KG1 (cell line): ENCODE data around the gene MGLL.

Experiments used
- DNase-seq: peaks from one replicate; lab custom pipeline; 2025; lab: John Stamatoyannopoulos, UW

MGLL gene

DNA sequence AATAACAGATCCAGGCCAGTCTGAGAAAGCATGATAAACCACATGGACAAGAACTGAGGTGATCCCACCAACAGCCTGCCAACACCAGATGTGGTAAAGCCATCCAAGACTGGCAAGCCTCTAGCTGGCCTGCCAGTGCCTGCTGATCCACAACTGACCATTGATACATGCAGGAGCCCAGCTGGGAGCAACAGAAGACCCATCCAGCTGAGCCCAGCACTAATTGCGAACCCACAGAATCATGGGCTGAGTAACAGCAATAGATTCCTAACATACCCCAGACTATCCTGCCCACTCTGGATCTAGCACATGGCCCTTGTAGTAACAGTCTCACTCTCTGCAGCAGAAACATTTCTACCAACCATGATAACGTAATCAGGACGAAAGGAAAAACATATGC lies 10.6 kb downstream of the MGLL start:
- DNase-seq: no peak

DNA sequence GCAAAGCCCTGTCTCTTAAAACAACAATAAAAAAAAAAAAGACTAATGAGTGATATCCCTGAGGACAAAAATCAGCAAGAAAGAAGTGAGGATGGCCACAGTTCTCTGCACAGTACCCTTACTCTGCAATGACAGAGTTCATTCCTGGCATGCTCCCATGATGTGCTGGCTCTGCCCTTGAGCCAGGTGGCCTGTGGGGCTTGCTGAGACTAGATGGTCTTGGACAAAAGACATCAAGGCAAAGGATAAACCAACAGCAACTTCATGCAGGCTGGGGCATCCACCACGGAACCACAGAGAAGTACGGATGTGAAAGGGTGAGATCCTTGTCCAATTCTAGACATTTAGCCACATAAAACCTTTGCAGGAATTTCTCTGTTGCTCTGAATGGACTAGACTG lies 12.7 kb downstream of the MGLL start:
- no peak for DNase-seq

DNA sequence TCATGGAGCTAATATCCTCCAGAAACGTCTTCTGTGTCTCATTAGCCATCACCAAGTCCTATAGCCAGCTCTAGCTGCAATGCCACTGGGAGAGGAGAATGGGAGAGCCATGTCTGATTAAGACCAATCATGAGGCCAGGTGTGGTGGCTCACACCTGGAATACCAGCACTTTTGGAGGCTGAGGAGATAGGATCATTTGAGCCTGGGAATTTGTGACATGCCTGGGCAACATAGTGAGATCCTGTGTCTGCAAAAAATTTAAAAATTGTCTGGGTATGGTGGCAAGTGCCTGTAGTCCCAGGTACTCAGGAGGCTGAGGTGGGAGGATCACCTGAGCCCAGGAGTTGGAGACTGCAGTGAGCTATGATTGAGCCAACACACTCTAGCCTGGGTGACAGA lies 13.1 kb downstream of the MGLL start:
- no peak for DNase-seq

DNA sequence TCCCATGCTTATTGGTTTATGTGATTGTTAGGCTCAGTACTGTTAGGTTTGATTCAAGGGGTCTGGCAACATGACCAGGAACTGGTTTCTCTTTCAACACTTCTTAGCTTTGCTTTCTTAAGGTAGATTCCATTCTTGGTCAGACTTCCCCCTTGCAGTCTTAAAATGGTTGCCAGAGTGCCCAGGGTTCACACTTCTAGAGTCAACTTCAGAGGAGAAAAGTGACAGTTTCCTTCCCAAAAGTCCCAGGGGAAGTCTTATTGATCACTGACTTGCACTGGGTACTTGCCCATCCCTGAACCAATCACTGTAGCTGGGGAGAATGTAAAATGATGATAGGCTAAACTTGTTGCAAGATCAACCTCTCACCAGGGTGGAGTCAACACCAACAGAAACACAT lies 14.1 kb downstream of the MGLL start:
- no peak for DNase-seq

DNA sequence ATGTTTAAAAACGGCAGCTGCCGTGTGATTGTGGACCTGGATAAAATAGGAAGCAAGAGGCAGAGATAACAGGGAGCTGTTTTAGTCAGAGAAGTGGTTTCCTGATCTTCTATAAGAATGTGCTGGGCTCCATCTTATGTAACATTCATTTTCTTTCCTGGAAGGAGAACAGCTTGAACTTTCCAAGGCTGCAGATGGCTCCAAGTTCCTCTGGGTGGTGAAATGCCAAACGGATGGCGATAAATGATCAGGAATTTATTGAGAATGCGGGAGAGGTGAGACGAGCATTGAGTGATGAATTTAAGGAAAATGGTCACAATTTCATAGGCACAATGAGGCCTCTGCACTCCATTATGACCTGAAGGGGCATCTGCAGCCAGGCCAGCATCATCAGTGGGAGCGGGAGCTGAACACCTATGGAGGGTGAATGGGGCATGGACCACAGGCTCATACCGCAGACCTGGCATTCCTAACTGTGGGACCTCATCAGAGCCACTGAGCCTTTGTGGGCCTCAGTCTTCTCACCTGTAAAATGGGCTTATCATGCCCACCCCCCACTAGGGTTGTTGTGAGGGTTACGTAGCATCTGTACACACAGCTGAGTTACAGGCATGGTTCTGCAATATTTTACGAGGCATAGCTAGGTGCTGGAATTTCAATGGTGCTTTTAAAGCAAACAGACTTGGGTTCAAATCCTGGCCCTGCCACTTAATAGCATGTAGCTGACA lies 17.1 kb downstream of the MGLL start:
- no peak for DNase-seq

DNA sequence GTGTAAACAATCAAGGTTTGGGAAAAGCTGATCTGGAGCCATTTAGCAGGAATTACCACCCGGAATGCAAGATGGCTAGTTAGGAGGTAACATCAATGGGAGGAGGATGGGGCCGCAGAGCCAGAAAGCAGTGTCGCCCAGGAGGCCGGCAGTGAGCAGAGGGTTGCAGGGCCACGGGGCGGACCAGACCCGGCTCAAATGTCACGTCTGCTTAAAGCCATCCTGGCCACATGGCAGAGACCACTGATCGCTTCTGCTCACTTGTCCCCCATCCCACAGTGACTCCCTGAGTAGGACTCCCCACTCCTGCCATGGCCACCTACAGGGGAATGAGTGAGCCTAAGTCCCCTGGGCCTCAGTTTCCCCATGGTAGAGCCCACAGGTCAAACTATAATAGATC lies 18.2 kb downstream of the MGLL start:
- DNase-seq: no peak

DNA sequence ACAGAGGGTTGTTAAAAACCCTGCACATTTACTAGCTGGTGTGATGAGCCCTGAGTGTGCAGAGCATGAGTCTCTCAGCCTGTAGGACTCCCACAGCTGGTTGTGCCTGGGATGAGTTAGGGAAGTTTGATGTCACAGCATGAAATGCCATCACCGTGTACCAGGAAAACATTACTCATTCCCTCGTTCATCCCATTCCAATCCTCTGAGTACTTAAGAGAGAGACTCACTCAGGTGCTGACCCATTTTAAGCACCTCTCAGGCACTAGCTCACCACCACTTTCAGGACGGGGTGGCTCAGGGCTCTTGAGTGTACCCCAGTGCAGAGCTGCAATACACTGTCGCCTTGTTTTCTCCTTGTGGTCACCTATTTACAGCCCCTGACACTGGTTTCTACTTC lies 18.7 kb downstream of the MGLL start:
- no peak for DNase-seq

DNA sequence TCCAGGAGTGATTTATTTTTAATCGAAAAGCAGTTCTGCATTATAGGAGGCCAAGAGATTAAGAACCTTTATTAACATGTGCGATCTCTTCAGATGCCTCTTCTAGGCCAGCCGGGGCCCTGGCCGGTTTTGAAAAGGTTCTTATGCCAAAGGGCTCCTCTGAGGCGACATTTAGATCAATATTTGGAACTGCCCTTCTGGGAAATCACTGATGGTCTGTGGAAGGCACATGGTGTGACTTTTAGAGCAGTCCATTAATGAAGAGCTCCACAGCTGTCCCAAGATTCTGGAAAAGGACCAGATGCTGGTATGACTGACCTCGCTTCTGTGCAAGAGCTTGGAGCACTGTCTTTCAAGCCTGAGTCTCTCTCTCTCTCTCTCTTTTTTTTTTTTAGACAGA lies 19.7 kb downstream of the MGLL start:
- no peak for DNase-seq

DNA sequence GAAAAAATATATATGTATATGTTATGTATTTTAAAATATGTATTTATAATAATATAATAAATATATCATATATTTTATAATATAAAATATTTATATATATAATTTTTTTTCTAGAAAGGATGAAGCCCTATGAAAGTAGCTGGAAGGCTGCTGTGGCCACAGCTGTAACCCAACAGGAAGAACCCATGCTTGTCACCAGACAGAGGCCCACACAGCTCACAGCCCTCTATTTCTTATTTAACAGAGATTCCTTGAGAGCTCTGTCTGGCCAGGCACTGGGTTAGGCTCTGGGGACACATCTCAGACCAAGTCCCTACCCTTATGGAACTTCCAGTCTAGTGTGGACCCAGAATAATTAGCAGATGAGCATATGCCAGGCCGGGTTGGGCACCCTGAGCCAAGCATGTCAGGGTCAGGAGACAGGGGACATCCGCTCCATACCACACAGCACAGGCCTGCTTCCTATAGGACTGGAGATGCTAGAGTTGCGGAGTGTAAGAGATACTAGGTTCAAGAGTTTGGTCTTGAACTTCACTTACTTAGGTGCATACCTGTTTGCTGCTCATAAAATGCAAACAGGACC lies 20.5 kb downstream of the MGLL start:
- DNase-seq: no peak

DNA sequence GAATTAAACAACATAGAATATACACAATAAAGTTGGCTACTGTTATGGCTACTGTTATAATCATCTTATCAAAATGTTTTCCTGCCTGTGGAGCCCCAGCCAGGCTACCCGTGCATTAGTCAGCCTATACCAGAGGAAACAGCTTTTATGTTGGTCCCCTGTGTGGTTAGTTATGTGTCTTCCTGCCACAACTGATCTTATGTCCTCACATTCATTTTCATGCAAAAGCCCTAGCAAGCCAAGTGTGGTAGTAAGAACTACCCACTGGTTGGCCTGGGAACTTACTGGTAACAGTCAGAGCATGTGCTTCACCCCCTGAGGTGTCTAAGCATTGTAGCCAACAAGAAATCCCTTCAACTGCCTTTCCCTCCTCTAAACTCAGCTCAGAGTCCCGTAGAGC lies 21.8 kb downstream of the MGLL start:
- DNase-seq: peak; percentile 88

DNA sequence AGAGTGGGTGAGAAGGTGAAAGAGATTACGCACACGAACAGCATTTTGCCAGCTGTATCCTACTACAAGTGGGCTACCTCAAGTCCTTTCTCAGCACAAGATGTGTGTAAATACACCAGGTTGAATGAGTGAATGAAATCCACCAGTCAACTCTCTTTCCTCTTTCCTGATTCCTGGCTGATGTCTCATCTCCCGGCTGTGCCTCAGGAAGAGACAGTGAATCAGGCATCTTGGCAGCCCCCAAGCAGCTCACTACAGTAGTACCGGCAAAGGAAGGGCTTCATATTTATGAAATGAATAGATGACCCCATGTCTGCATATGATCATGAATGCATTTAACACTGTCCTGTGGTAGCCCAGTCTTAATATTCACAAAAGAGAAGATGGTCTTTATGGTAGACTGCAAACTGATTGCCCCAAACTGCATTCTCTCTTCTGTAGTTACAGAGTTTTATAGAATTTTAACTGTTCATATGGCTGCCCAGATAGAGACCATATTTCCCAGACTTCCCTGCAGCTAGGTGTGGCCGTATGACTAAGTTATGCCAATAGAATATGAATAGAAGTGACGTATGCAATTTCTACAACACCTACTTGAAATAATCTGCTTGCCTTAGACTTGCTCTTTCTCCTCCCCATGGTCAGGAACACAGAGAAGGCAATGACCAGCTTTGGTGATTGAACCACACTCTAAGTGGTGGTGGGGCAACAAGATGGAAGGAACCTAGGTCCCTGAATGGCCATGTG lies 22.7 kb downstream of the MGLL start:
- no peak for DNase-seq

DNA sequence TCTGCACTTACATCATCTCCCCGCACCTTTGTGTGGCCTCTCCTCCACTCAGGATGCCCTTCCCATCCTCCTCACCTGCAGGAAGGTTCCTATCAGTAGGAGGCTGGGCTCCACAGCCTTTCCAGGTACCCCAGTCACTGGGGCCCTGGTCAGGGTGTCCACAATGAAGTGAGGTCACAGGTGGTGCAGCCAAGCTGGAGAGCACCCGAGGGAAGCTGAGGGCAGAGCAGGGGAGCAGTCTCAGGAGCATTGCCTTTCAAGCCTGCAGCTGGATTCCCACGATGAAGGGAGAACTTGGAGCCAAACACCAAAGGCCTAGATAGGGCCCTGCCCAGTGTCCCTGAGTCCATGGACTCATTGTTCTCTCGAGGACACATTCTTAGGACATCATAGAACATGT lies 23.6 kb downstream of the MGLL start:
- no peak for DNase-seq

DNA sequence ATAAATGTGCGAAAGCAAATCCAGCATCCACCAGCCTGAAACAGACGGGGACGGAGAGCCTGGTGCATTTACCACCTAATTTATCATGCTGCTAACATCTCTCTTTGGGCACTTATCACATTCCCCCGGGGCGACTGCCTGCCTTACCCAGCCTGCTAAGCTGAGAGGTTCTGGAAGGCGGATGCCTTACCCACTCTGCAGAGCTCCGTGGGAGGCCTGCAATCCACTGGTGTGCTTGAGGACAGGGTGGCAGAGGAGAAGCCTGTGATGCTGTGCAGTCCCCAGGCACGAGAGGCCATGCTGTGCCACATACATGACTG lies 25.5 kb downstream of the MGLL start:
- DNase-seq: no peak

DNA sequence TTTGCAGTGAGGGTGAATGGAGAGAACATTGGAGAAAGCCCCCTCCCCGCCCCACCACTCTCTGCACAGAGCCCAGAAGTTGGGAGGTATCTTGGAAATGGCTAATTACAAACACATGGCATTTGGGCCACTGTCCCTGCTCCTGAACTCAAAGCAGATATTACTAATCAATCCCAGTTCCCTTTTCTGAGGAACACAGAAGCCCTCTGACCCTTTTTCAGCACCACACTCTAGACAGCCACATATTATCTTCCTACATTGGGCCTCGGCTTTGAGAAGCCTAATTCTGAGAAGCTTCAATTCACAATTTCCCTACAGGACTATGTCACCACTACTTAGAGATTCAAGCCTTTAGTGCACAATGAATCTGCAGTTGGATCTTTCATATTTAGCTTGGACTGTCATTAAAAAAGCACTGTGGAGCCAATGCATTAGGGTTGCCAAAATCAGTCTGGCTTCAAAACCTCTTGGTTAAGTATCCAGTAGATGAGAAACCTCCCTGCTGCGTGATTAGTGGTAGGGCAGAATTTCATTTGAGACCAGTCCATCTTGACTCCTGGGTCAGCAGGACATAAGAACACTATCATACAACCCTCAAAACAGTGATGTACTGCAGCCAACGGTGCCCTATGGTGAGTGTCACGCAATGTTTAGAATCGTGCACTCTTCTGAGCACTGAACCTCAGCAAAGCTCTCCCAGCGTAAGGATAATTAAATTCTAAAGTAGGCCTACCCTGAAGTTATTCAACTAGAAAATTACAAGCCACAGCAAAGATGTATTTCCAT lies 26.1 kb downstream of the MGLL start:
- no peak for DNase-seq

DNA sequence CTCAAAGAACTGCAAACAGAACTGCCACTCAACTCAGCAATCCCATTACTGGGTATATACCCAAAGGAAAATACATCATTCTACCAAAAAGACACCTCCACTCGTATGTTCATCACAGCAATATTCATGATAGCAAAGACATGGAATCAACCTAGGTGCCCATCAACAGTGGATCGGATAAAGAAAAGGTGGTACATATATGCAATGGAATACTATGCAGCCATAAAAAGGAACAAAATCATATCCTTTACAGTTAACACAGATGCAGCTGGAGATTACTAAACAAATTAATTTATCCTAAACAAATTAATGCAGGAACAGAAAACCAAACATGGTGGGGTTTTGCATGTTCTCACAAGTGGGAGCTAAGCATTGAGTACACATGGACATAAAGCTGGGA lies 27.3 kb downstream of the MGLL start:
- no peak for DNase-seq

DNA sequence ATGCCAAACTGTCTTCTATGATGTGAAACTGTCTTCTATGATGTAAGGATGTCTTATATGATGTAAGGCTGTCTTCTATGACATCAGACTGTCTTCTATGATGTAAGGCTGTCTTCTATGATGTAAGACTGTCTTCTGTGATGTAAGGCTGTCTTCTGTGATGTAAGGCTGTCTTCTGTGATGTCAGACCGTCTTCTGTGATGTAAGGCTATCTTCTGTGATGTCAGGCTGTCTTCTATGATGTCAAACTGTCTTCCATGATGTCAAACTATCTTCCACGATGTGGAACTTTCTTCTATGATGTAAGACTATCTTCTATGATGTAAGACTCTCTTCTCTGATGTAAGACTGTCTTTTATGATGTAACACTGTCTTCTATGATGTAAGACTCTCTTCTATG lies 27.9 kb downstream of the MGLL start:
- no peak for DNase-seq

DNA sequence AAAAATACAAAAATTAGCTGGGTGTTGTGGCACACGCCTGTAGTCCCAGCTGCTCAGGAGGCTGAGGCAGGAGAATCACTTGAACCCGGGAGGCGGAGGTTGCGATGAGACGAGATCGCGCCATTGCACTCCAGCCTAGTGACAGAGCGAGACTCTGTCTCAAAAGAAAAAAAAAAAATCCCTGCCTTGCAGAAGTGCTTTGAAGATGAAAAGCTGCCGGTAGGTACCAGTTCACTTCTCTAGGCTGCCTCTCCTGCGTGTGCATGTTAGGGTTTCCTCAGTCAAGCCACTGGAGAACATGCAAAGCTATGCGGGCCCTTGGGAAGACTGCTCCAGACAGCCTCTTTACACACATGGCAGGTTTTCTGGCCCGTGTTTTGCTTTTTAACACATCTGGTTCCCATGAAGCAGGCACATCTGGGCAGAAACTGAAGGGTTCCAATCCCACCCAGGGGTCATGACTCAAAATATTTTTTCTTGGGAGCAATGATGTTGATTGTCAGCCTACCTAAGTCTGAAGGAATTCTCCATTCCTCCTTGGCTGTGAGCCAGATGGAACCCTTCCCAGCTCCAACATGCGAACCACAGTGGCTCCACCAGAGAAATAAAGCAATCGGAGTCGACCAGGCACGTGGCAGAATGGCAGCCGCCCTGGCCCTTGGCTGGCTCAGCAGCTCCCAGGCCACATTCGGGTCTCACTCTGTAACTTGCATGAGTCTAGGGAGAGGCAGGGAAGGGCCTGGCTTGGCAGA lies 29.6 kb downstream of the MGLL start:
- no peak for DNase-seq

DNA sequence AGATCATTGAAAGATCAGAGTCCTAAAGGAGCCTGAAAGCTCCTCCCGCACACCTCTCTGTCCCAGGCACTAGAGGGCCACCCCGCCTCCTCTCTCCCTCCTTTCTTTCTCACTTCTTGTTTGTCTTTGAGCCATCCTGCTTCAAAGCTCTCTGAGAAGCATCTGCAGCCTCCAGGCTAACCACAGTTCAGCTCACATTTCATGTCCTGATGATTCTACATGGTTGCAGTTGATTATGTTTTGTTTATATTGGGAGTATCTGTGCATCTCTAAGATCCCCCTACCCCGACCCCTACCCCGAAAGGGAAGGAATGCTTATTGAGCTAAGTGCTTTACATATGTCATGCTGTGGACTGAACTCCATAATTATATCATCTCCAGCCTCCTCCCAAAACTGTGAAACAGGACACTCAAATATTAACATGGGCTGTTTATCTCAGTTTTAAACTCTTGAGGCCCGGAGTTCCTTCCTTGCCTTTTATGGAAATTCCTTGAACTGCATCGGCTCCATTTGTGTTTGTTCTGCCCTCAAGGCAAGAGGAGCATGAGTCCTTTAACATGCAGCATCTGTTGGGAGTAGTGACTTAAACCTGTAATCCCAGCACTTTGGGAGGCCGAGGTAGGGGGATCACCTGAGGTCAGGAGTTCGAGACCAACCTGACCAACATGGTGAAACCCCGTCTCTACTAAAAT lies 30.9 kb downstream of the MGLL start:
- DNase-seq: no peak

DNA sequence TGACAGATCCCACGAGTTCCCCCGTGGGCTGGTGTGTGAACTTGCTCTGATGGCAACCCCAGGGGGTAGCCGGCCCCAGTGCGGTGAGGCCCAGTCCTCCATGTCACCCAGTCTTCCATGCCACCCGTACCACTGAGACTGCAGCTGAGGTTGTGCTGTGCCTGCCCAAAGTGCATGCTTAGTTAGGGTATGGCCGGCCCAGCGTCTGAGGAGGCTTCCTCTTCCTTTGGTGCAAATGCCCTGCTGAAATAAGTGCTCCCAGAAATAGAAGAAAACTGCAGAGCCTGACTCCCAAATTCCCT lies 31.5 kb downstream of the MGLL start:
- DNase-seq: no peak

DNA sequence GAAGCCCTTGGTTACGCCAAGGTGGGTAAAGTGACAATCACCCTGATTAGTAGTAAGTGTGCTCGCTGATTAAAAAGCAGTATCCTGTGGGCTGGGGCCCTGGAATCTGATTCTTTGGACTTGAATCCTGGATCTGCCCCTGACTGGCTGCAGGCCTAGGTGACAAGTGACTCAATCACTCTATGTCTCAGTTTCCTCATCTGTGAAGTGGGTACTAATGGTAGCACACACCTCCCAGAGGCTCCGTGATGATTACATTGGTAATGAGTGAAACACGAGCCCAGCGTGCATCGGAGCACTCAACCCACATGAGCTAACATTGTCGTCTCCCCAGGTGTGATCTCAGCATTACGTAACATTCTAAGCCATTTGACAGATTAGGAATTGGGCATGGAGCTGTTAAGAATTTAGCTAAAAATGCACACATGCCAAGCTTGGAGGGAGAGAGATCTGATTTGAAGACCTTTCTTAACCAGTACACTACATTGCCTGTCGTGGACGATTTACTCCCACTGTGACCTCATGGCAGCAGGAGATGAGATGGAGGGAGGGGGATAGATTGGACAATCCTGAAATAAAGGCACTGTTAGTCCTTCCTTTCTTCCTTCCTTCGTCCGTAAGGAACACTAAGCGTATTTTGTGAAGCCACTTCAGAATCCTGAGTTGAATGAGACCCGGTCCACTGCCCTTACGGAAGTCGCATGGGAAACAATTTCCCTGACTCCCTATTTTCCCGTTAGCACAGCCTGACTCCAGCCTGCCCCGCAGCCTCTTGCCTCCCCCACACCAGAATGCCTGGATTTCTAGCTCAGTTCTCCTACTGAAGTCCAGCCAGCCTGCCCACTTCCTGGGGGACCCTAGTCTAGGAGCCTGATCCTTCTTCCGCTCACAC lies 32.1 kb downstream of the MGLL start:
- no peak for DNase-seq

DNA sequence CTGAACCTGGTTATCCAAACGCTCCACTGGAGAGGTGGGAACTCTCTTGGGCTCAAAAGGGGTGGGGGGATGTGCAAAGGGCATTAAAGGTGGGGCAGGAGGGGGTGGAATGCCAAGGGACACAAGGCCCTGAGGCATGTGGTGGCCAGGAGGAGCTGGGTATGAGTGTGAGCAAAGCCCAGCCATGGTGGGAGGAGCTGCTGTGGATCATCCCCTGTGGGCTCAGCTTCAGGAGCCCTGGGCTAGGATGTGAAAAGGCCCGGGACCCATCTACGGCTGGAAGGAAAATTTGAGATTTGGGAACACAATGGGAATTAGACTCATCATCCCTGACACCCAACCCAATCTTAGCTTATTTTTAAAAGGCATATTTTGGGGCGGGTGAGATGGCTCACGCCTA lies 33.3 kb downstream of the MGLL start:
- DNase-seq: no peak
